Stimulated activated CD8-positive, alpha-beta memory T cell treated with anti-CD3 and anti-CD28 coated beads, Interleukin-15, amount 100 ng/mL, for 4 hours (primary cell): ENCODE measurements around the gene RPS29.

Source experiments
- DNase-seq, 2 donors: peaks; one replicate each; pipeline ENCODE4 v3.0.0-alpha.2; 2020; ENCODE audit warnings: low read depth in 2 of 2

RPS29 gene

GRCh38 chr14:49550286-49551184, 35.6 kb downstream of the RPS29 start:
- DNase-seq, result no peak

DNA sequence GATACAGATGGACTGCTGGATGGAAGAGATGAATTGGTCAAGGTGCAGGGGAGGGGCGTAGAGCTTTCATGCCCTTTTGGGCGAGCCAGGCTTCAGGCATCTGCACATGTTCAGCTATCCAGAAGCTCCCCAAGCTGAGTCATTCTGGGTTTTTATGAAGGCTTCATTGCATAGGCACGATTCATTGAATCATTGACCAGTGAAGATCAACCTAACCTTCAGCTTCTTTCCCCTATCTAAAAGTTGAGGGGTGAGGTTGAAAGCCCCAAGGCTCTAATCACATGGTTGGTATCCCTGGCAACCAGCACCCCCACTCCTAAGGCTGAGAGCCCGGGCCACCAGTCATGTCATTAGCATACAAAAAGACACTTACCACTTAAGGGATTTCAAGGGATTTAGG, 36.3 kb downstream of the RPS29 start:
- DNase-seq, result no peak

GRCh38 chr14:49549446-49549845, 36.7 kb downstream of the RPS29 start:
- no peak for DNase-seq

GRCh38 chr14:49546766-49547165, 39.4 kb downstream of the RPS29 start:
- no peak for DNase-seq

GRCh38 chr14:49545716-49546115, 40.5 kb downstream of the RPS29 start:
- DNase-seq, result no peak

- DNase-seq, result no peak
Measured at GRCh38 chr14:49545071-49545470, 41.1 kb downstream of the RPS29 start.

- no peak for DNase-seq
Measured at GRCh38 chr14:49541049-49541448, 45.1 kb downstream of the RPS29 start.

GRCh38 chr14:49538852-49539251, 47.3 kb downstream of the RPS29 start:
- no peak for DNase-seq
